CD14-positive monocyte (primary cell): ENCODE measurements around the gene ART1. TPM values are rescaled to one million over a fixed set of nuclear protein-coding genes. Genes with fewer than 3 reads are reported as not detected.

Experiments
- DNase-seq, 3 donors: peaks; one replicate each; pipeline ENCODE4 v3.0.0-alpha.2; 2011 to 2022
- H2AFZ ChIP-seq: 2 replicates; pipeline ENCODE4 v1.6.0; 2012; ENCODE audit warnings: mild to moderate bottlenecking, low read depth, low read length, inconsistent platforms; ENCODE audit not compliant: insufficient read depth, poor library complexity, severe bottlenecking
- H3K27ac ChIP-seq, 2 donors: 1 replicate in 1 of 2; 2 replicates in 1 of 2; pipeline ENCODE4 v1.5.1; 2012 to 2013; ENCODE audit warnings: low read length in 2 of 2, control low read depth in 1 of 2, inconsistent platforms in 1 of 2, low read depth in 1 of 2, mild to moderate bottlenecking in 1 of 2
- H3K27me3 ChIP-seq, 2 donors: one replicate each; pipeline versions ENCODE4 v1.6.0 to v1.6.1; 2011 to 2013; ENCODE audit warnings: low read length in 2 of 2; ENCODE audit not compliant: control insufficient read depth in 2 of 2, insufficient read depth in 2 of 2
- H3K36me3 ChIP-seq, 2 donors: replicated peaks in 1 of 2; 1 replicate in 1 of 2; 2 replicates in 1 of 2; pipeline versions ENCODE4 v1.5.1 to v1.6.1; 2012 to 2013; ENCODE audit warnings: low read length in 2 of 2, control low read depth in 1 of 2, inconsistent platforms in 1 of 2, mild to moderate bottlenecking in 1 of 2; ENCODE audit not compliant: insufficient read depth in 2 of 2, control insufficient read depth in 1 of 2
- H3K4me1 ChIP-seq, 2 donors: 1 replicate in 1 of 2; 2 replicates in 1 of 2; pipeline versions ENCODE4 v1.5.1 to v1.6.1; 2012 to 2013; ENCODE audit warnings: low read length in 2 of 2, control low read depth in 1 of 2, inconsistent platforms in 1 of 2, mild to moderate bottlenecking in 1 of 2, moderate library complexity in 1 of 2; ENCODE audit not compliant: insufficient read depth in 2 of 2, control insufficient read depth in 1 of 2
- H3K4me2 ChIP-seq: replicated peaks from 2 replicates; pipeline ENCODE3; 2012; ENCODE audit warnings: low read length, moderate library complexity, mild to moderate bottlenecking; ENCODE audit not compliant: poor library complexity, severe bottlenecking; ENCODE audit errors: extremely low read depth
- H3K4me3 ChIP-seq, 3 experiments: fragments of 200-600 bp in 1 of 3; sonication (generic) in 1 of 3; replicated peaks in 1 of 3; 1 replicate in 2 of 3; 2 replicates in 1 of 3; pipeline ENCODE4 v1.5.1; 2011 to 2013; ENCODE audit warnings: low read length in 3 of 3, mild to moderate bottlenecking in 3 of 3, control low read depth in 2 of 3, low read depth in 2 of 3, inconsistent platforms in 1 of 3, moderate library complexity in 1 of 3
- H3K79me2 ChIP-seq: 2 replicates; pipeline ENCODE4 v1.6.0; 2012; ENCODE audit warnings: mild to moderate bottlenecking, control low read depth, inconsistent platforms, low read length, moderate library complexity; ENCODE audit not compliant: insufficient read depth
- H3K9ac ChIP-seq: 2 replicates; pipeline ENCODE4 v1.6.0; 2017; ENCODE audit warnings: low read length, mild to moderate bottlenecking; ENCODE audit not compliant: insufficient read depth, poor library complexity, severe bottlenecking
- H3K9me3 ChIP-seq, 2 donors: replicated peaks in 1 of 2; 1 replicate in 1 of 2; 2 replicates in 1 of 2; pipeline versions ENCODE4 v1.5.1 to v1.6.1; 2012 to 2013; ENCODE audit warnings: low read length in 2 of 2, control low read depth in 1 of 2; ENCODE audit not compliant: control insufficient read depth in 1 of 2, insufficient read depth in 1 of 2
- H4K20me1 ChIP-seq: 2 replicates; pipeline ENCODE4 v1.6.0; 2012; ENCODE audit warnings: mild to moderate bottlenecking, low read length, control low read depth, moderate library complexity; ENCODE audit not compliant: insufficient read depth
- H3K27ac Mint-ChIP-seq, 7 donors: one replicate each; pipeline ENCODE4 v1.8.0; 2020; ENCODE audit warnings: mild to moderate bottlenecking in 7 of 7, mixed read lengths in 7 of 7, moderate library complexity in 6 of 7, inconsistent platforms in 2 of 7
- H3K27me3 Mint-ChIP-seq, 3 donors: one replicate each; pipeline ENCODE4 v1.8.0; 2021 to 2022; ENCODE audit warnings: low read depth in 3 of 3, mild to moderate bottlenecking in 3 of 3, mixed read lengths in 3 of 3, moderate library complexity in 3 of 3, inconsistent platforms in 1 of 3
- H3K36me3 Mint-ChIP-seq, 2 donors: one replicate each; pipeline ENCODE4 v1.8.0; 2020; ENCODE audit warnings: mixed read lengths in 2 of 2, inconsistent platforms in 1 of 2, mild to moderate bottlenecking in 1 of 2
- H3K4me1 Mint-ChIP-seq: one replicate; pipeline ENCODE4 v1.8.0; 2020; ENCODE audit warnings: mild to moderate bottlenecking, mixed read lengths
- H3K4me3 Mint-ChIP-seq, 2 donors: one replicate each; pipeline ENCODE4 v1.8.0; 2020; ENCODE audit warnings: mild to moderate bottlenecking in 2 of 2, mixed read lengths in 2 of 2, moderate library complexity in 1 of 2
- H3K9me3 Mint-ChIP-seq, 7 donors: one replicate each; pipeline ENCODE4 v1.8.0; 2020 to 2022; ENCODE audit warnings: mixed read lengths in 7 of 7, mild to moderate bottlenecking in 6 of 7, moderate library complexity in 6 of 7, inconsistent platforms in 2 of 7
- WGBS: methylation state at CpG from one replicate; pipeline ENCODE4 v1.1.5; 2013; ENCODE audit warnings: missing lambda C conversion rate; ENCODE audit not compliant: insufficient coverage; 5-methylcytosine and 5-hydroxymethylcytosine counted together
- intact Hi-C, 2 donors: fragments of 100-400 bp; cut with micrococcal nuclease; formaldehyde crosslinking; loops; one replicate each; pipeline versions ENCODE4 v1.15.0 to v1.15.1; 2023
- polyA plus RNA-seq, 3 donors: library from polyadenylated mRNA; depleted of rRNA in 1 of 3; unstranded in 2 of 3; stranded (reverse) in 1 of 3; fragments of 300-500 nt in 2 of 3; fragments of >200 nt in 1 of 3; fragmentation: Illumina TruSeq in 2 of 3; gene quantifications; 1 replicate in 2 of 3; 2 replicates in 1 of 3; pipeline ENCODE4 v1.2.3, GENCODE V29; 2012 to 2021
- TF ChIP-seq, protein P1 (sequence below): fragments of 200-600 bp; IDR thresholded peaks from one replicate; pipeline ENCODE4 v1.8.0; 2022; ENCODE audit warnings: antibody characterized with exemption, mild to moderate bottlenecking

ART1 gene
- polyA plus RNA-seq, 3 donors: not detected

DNA sequence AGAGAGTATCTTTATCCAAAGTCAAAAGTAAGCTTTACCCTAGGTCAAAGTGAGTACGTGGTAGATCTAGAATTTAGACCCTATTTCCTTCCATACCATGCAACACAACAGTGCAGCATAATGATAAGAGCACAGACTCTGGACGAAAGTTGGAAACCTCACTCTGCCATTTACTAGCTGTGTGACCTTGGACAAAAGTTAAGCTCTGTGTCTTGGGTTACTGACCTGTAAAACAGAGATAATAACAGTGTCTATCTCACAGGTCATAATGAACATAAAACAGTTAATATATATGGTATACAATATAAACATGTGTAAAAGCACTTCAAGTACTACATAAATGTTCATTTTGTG is 39.9 kb downstream of the ART1 start:
- Histone ChIP-seq H3K4me1 (no peaks in the 10 kb centered on the region), H3K36me3 (peaks cover 85 to 94% of the 10 kb centered on the region in 2 donors), H4K20me1 (no peaks in the 10 kb centered on the region), H2AFZ (no peak overlapping the region), H3K9me3 (no peaks in the 10 kb centered on the region), H3K27ac (no peak overlapping the region), H3K79me2 (no peaks in the 10 kb centered on the region), H3K4me2 (no peak overlapping the region), H3K27me3 (no peaks in the 10 kb centered on the region), H3K9ac (no peak overlapping the region), H3K4me3 (no peak overlapping the region)
- H3K27ac Mint-ChIP-seq: peak overlapping the region in 2 of 7 donors; percentile 6 to 58
- no peaks in the 10 kb centered on the region for H3K9me3 Mint-ChIP-seq
- peaks cover 79 to 95% of the 10 kb centered on the region in 2 donors for H3K36me3 Mint-ChIP-seq
- TF ChIP-seq, protein P1, sequence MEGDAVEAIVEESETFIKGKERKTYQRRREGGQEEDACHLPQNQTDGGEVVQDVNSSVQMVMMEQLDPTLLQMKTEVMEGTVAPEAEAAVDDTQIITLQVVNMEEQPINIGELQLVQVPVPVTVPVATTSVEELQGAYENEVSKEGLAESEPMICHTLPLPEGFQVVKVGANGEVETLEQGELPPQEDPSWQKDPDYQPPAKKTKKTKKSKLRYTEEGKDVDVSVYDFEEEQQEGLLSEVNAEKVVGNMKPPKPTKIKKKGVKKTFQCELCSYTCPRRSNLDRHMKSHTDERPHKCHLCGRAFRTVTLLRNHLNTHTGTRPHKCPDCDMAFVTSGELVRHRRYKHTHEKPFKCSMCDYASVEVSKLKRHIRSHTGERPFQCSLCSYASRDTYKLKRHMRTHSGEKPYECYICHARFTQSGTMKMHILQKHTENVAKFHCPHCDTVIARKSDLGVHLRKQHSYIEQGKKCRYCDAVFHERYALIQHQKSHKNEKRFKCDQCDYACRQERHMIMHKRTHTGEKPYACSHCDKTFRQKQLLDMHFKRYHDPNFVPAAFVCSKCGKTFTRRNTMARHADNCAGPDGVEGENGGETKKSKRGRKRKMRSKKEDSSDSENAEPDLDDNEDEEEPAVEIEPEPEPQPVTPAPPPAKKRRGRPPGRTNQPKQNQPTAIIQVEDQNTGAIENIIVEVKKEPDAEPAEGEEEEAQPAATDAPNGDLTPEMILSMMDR: no peak
- H3K4me3 Mint-ChIP-seq: no peak overlapping the region
- H3K27me3 Mint-ChIP-seq: no peaks in the 10 kb centered on the region
- DNase-seq: no peak
- H3K4me1 Mint-ChIP-seq: no peaks in the 10 kb centered on the region
- intact Hi-C loops: no loop called here
- no CpG with 5 or more reads among the region's 2 CpGs for WGBS

GRCh38 chr11:3685923-3686322 is 41.0 kb downstream of the ART1 start:
- H4K20me1 ChIP-seq: no peaks in the 10 kb centered on the region
- 100% methylated on average over 2 of the region's 7 CpGs for WGBS
- Mint-ChIP-seq H3K36me3 (peaks cover 74 to 95% of the 10 kb centered on the region in 2 donors), H3K4me3 (no peak overlapping the region), H3K9me3 (no peaks in the 10 kb centered on the region), H3K4me1 (no peaks in the 10 kb centered on the region), H3K27ac (peak overlapping the region in 1 of 7 donors; percentile 55), H3K27me3 (no peaks in the 10 kb centered on the region)
- intact Hi-C loops: no loop called here
- H3K9me3 ChIP-seq: no peaks in the 10 kb centered on the region
- no peak overlapping the region for H3K4me3 ChIP-seq
- TF ChIP-seq, protein P1: no peak
- peaks cover 82 to 93% of the 10 kb centered on the region in 2 donors for H3K36me3 ChIP-seq
- H3K79me2 ChIP-seq: no peaks in the 10 kb centered on the region
- DNase-seq: no peak
- H3K4me1 ChIP-seq: no peaks in the 10 kb centered on the region
- no peak overlapping the region for H3K4me2 ChIP-seq
- peak overlapping the region in 1 of 2 donors; percentile 46 for H3K27ac ChIP-seq
- H3K9ac ChIP-seq: no peak overlapping the region
- no peak overlapping the region for H2AFZ ChIP-seq
- no peaks in the 10 kb centered on the region for H3K27me3 ChIP-seq
